COR-L47 (cell line): Measurements from ENCODE around the gene LCAT.
"Not testable (repeated sequence)": the region's sequence is repeated elsewhere in the genome, so short reads cannot be mapped to it uniquely, and the experiment has no call there.

Experiments used
- DNase-seq: peaks from one replicate; lab custom pipeline; 2025; lab: John Stamatoyannopoulos, UW

LCAT gene

GRCh38 chr16:67931712-67932461, 12.0 kb downstream of the LCAT start, which contains the start of gene CTRL:
Gene CTRL (minus strand): TSS chr16:67931862. CDS start chr16:67931852, 10 bp downstream.
- no peak for DNase-seq

- DNase-seq: no peak
Measured at GRCh38 chr16:67930678-67931211, 13.2 kb downstream of the LCAT start.

- DNase-seq: no peak
Measured at GRCh38 chr16:67930191-67930590, 13.7 kb downstream of the LCAT start.

GRCh38 chr16:67928561-67929364, 15.2 kb downstream of the LCAT start:
- peak; percentile 85 for DNase-seq

GRCh38 chr16:67928147-67928546, 15.8 kb downstream of the LCAT start:
- DNase-seq: no peak

- DNase-seq: no peak
Measured at GRCh38 chr16:67927131-67927941, 16.6 kb downstream of the LCAT start.

- peak; percentile 95 for DNase-seq
Measured at GRCh38 chr16:67926181-67926750, 17.7 kb downstream of the LCAT start.

- no peak for DNase-seq
Measured at GRCh38 chr16:67924140-67924906, 19.6 kb downstream of the LCAT start.

- DNase-seq: peak; percentile 80
Measured at GRCh38 chr16:67923414-67924116, 20.4 kb downstream of the LCAT start.

GRCh38 chr16:67922740-67923139, 21.2 kb downstream of the LCAT start:
- DNase-seq: peak; percentile 90

GRCh38 chr16:67922221-67922620, 21.7 kb downstream of the LCAT start:
- DNase-seq: no peak

- DNase-seq: no peak
Measured at GRCh38 chr16:67919622-67920221, 24.2 kb downstream of the LCAT start.

GRCh38 chr16:67917852-67918236, 26.1 kb downstream of the LCAT start:
- no peak for DNase-seq

GRCh38 chr16:67917140-67917851, 26.6 kb downstream of the LCAT start:
- DNase-seq: no peak

- DNase-seq: no peak
Measured at GRCh38 chr16:67915831-67916723, 27.8 kb downstream of the LCAT start.

- not testable (repeated sequence) for DNase-seq
Measured at GRCh38 chr16:67915496-67915769, 28.5 kb downstream of the LCAT start.

GRCh38 chr16:67914758-67915495, 29.0 kb downstream of the LCAT start:
- DNase-seq: no peak

- DNase-seq: peak; percentile 77
Measured at GRCh38 chr16:67910158-67910557, 33.8 kb downstream of the LCAT start.
